Femur (tissue), 1 donor: ENCODE results near the gene RANBP10.
"Not testable (repeated sequence)": the region's sequence is repeated elsewhere in the genome, so short reads cannot be mapped to it uniquely, and the experiment has no call there.

ENCODE experiments used
- DNase-seq: peaks from one replicate; pipeline ENCODE4 v3.0.0-alpha.2; 2017

The RANBP10 gene

GRCh38 chr16:67806428-67807147 is at the start of gene RANBP10, which contains the start of gene TSNAXIP1:
TSS of gene RANBP10 (minus strand) at chr16:67806560. CDS start at chr16:67806536, 24 bp downstream.
TSS of gene TSNAXIP1 (plus strand) at chr16:67806889. CDS start at chr16:67807150, 261 bp downstream.
- DNase-seq, result peak; percentile 99

DNA sequence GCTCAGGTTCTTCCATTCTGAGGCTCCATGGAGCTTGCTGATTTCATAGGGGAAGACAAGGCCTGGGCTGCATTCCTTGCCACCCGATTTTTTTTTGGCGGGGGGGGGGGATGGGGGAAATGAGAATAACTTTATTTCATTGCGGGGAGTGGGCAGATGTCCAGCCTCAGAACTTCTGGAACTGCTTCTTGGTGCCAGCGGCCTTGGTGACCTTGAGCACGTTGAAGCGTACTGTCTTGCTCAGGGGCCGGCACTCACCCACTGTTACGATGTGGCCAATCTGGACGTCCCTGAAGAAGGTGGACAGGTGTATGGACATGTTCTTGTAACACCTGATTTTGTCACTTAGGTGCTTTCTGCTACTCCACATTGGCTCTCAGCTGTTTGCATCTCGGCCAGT is 49.4 kb upstream of the RANBP10 start:
- DNase-seq, result no peak

- DNase-seq, result no peak
Observed at GRCh38 chr16:67853670-67854069, 47.3 kb upstream of the RANBP10 start.

- DNase-seq, result no peak
Observed at GRCh38 chr16:67848118-67848517, 41.8 kb upstream of the RANBP10 start.

GRCh38 chr16:67847064-67847861 is 40.9 kb upstream of the RANBP10 start, which contains the start of gene CENPT:
TSS of gene CENPT (minus strand) at chr16:67847693. CDS start at chr16:67833859, 13,834 bp downstream.
- peak; percentile 41 for DNase-seq

- peak; percentile 98 for DNase-seq
Observed at GRCh38 chr16:67846320-67847063, 40.1 kb upstream of the RANBP10 start, which contains the start of gene NUTF2. TSS of gene NUTF2 (plus strand) at chr16:67846933. CDS start at chr16:67865131, 18,198 bp downstream.

GRCh38 chr16:67846063-67846319 is 39.6 kb upstream of the RANBP10 start:
- no peak for DNase-seq

- DNase-seq, result no peak
Observed at GRCh38 chr16:67845291-67846062, 39.1 kb upstream of the RANBP10 start.

DNA sequence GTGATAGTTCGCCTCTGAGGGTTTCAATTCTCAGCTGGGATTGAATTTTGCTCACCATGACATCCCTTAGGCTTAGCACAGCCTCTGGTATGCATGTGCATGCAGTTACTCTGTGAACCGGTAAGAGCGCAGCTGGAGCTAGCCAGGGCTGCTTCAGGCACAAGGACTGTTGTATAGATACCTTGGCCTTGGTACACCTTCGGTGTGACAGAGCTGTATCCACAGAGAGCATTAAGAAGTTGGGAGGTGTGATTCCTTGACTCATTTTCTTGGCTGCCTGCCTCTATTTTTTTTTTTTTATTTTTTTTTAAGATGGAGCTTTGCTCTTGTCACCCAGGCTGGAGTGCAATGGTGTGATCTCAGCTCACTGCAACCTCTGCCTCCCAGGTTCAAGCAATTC is 38.1 kb upstream of the RANBP10 start:
- DNase-seq, result no peak

- no peak for DNase-seq
Observed at GRCh38 chr16:67843343-67843765, 37.0 kb upstream of the RANBP10 start.

- peak; percentile 66 for DNase-seq
Observed at GRCh38 chr16:67842509-67843342, 36.4 kb upstream of the RANBP10 start.

- DNase-seq, result peak; percentile 96
Observed at GRCh38 chr16:67841816-67842508, 35.6 kb upstream of the RANBP10 start, which contains the start of gene THAP11. TSS of gene THAP11 (plus strand) at chr16:67842320. CDS start at chr16:67842555, 235 bp downstream.

- DNase-seq, result no peak
Observed at GRCh38 chr16:67841198-67841815, 34.9 kb upstream of the RANBP10 start.

DNA sequence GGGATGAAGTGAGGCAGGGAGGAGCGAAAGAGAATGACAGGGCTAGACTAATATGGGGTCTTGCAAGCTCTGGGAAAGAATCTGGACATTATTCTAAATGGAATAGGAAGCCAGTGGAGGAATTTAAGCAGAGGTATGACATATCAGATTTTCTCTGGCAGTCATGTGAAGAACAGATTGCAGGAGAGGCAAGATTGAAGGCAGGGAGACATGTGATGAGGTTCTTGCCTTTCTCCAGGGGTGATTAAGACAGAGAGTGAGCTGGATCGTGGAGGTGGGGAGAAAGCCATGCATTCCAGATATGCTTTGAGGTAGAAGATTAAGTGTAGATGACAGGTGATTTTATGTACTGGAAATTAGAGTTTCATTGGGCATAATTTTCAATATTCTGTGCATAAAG is 31.5 kb upstream of the RANBP10 start:
- DNase-seq, result no peak

DNA sequence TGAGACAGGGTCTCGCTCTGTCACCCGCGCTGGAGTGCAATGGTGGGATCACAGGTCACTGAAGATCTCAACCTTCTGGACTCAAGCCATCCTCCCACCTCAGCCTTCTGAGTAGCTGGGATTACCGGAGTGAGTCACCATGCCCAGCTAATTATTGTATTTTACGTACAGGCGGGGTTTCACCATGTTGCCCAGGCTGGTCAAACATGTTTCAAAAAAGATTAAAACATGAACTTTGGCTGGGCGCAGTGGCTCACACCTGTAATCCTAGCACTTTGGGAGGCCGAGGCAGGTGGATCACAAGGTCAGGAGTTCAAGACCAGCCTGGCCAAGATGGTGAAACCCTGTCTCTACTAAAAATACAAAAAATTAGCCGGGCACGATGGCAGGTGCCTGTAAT is 30.8 kb upstream of the RANBP10 start:
- DNase-seq, result not testable (repeated sequence)

DNA sequence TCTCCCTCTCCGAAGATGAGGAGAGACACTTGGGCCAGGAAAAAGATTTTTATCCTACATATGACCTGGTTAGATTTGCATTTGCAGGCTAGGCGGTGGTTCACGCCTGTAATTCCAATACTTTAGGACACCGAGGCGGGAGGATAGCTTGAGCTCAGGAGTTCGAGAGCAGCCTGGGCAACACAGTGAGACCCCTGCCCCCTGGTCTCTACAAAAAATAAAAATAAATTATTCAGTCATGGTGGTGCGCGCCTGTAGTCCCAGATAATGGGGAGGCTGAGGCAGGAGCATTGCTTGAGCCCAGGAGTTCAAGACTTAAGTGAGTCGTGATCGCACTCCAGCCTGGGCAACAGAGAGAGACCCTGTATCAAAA is 27.9 kb upstream of the RANBP10 start:
- no peak for DNase-seq

DNA sequence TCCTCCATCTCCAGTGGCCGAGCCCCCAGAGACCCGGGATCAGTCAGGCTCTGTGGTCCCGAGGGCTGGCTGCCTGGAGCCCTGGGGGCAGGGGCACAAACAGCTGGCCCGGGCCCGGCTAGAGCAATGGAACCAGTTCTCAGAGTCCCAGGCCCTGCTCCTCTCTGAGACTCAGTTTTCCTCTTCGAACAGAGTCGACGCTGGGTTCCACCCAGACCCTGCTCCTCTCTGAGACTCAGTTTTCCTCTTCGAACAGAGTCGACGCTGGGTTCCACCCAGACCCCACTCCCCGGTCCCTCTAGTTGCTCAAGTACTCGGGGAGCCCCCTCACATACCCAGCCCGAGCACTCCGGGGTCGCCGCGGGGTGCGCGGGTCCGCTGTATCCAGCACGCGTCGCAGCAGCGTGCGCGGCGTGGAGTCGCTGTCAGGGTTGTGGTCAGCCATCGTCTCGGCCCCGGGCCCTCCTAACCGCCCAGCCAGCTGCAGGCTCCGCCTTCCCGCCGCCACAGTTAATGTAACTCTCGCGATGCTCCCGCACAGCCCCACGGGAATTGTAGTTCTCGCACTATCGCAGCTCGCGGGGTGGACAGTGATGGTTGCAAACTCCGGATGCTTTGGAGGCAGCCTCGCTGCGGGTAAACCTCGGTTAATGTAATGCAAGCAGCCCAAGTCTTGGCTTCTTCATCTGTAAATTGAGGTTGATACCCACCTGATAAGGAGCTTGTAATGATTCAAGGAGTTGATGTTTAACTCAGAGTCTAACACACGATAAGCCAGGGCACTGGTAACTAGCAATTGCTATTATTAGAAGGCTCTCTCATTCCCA is 27.3 kb upstream of the RANBP10 start:
- peak; percentile 97 for DNase-seq

DNA sequence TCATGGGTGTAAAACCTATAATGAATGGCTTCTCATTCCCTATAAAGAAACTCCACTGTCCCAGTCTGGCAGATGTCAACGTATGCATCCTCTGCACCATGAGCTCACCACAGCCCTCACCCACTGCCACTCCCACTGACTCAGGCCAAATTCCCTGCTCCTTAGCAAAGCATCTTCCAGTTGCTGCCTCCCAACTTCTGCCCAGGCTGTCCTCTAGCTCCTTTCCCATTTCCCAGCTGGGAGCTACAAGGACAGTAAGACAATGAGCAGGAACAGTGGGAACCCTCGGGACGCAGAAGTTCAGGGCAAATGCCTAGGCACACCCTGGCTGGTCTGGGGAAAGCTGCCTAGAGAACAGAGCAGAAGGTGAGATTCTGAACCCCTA is 26.7 kb upstream of the RANBP10 start:
- peak; percentile 57 for DNase-seq

DNA sequence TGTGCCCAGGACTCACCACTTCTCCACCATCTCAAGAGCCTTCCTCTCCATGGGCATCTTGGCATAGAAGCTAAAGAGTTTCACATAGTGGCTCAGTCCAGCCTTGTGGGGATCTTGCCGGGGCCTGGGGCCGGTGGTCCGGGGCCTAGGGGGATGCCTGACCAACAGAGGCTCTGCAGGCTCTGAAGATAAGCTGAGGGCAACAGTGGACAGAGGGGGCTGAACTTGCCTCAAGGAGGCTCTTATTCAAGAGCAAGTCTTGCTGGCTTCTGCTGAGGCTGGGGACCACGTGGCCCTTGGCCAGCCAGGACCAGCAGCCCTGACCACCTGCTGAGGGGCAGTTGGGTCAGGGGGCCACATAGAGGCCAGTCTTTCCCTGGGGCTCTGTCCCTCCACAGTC is 22.3 kb upstream of the RANBP10 start:
- no peak for DNase-seq
